ENCODE results near the gene COA5.

Gene COA5

GRCh38 chr2:98554116-98554861 is 54.0 kb downstream of the COA5 start:
- Histone ChIP-seq H3K27ac (ENCODE audit: low read depth, low read length) (no peak overlapping the region), H3K36me3 (ENCODE audit: control insufficient read depth, insufficient read depth, low read length) (peaks cover 31% of the 10 kb centered on the region)

GRCh38 chr2:98552499-98553179 is 55.7 kb downstream of the COA5 start:
- H3K36me3 ChIP-seq (ENCODE audit: control insufficient read depth, insufficient read depth, low read length): peaks cover 31% of the 10 kb centered on the region
- H3K27me3 ChIP-seq (ENCODE audit: control insufficient read depth, insufficient read depth, low read length): no peaks in the 10 kb centered on the region
- no peaks in the 10 kb centered on the region for H3K4me1 ChIP-seq (ENCODE audit: control insufficient read depth, insufficient read depth, low read length)
- no peak overlapping the region for H3K27ac ChIP-seq (ENCODE audit: low read depth, low read length)
- no peak overlapping the region for H3K9ac ChIP-seq (ENCODE audit: low read length)
- no peak overlapping the region for H3K4me3 ChIP-seq (ENCODE audit: low read length)

More at GRCh38 chr2:98554116-98554861, 54.0 kb downstream of the COA5 start:
- peaks cover 2% of the 10 kb centered on the region for H3K4me1 ChIP-seq (ENCODE audit: control insufficient read depth, insufficient read depth, low read length)
- H3K4me3 ChIP-seq (ENCODE audit: low read length): no peak overlapping the region
- no peaks in the 10 kb centered on the region for H3K27me3 ChIP-seq (ENCODE audit: control insufficient read depth, insufficient read depth, low read length)
- H3K9ac ChIP-seq (ENCODE audit: low read length): no peak overlapping the region

- H3K27me3 ChIP-seq (ENCODE audit: control insufficient read depth, insufficient read depth, low read length): no peaks in the 10 kb centered on the region
- no peak overlapping the region for H3K27ac ChIP-seq (ENCODE audit: low read depth, low read length)
- no peak overlapping the region for H3K4me3 ChIP-seq (ENCODE audit: low read length)
- no peak overlapping the region for H3K9ac ChIP-seq (ENCODE audit: low read length)
- peaks cover 36% of the 10 kb centered on the region for H3K36me3 ChIP-seq (ENCODE audit: control insufficient read depth, insufficient read depth, low read length)
- no peaks in the 10 kb centered on the region for H3K4me1 ChIP-seq (ENCODE audit: control insufficient read depth, insufficient read depth, low read length)
Observed at GRCh38 chr2:98551316-98551715, 57.0 kb downstream of the COA5 start.

GRCh38 chr2:98550165-98550564 is 58.1 kb downstream of the COA5 start:
- Histone ChIP-seq H3K4me3 (ENCODE audit: low read length) (no peak overlapping the region), H3K27ac (ENCODE audit: low read depth, low read length) (no peak overlapping the region), H3K27me3 (ENCODE audit: control insufficient read depth, insufficient read depth, low read length) (no peaks in the 10 kb centered on the region), H3K36me3 (ENCODE audit: control insufficient read depth, insufficient read depth, low read length) (peaks cover 34% of the 10 kb centered on the region), H3K9ac (ENCODE audit: low read length) (no peak overlapping the region), H3K4me1 (ENCODE audit: control insufficient read depth, insufficient read depth, low read length) (no peaks in the 10 kb centered on the region)
